K562 (cell line): ENCODE measurements around the gene MB21D2.

Experiments used
- CREM ChIP-seq: IDR thresholded peaks from 2 replicates; pipeline ENCODE4 v1.6.1; 2014; ENCODE audit warnings: antibody characterized with exemption, low read depth
- RAD51 ChIP-seq: fragments of 450-650 bp; IDR thresholded peaks from 2 replicates; pipeline ENCODE4 v1.7.1; 2016; ENCODE audit warnings: low read depth, mild to moderate bottlenecking, borderline replicate concordance
- ZNF143 ChIP-seq: sonication (generic); formaldehyde crosslinking; IDR thresholded peaks from 2 replicates; pipeline ENCODE4 v1.9.0; 2022; ENCODE audit warnings: mild to moderate bottlenecking, missing genetic modification reagents
- TF ChIP-seq, protein P1 (sequence below): sonication (generic); formaldehyde crosslinking; IDR thresholded peaks from 2 replicates; pipeline ENCODE4 v1.5.0; 2020; ENCODE audit warnings: missing genetic modification reagents
- TF ChIP-seq, protein P2 (sequence below): fragments of 250-450 bp; sonication (Bioruptor Pico); IDR thresholded peaks from 2 replicates; pipeline ENCODE4 v1.6.1; 2021; ENCODE audit warnings: mild to moderate bottlenecking
- TF ChIP-seq, protein P3 (sequence below): fragments of 250-450 bp; sonication (Bioruptor Pico); IDR thresholded peaks from 2 replicates; pipeline ENCODE4 v1.5.0; 2020; ENCODE audit warnings: mild to moderate bottlenecking, borderline replicate concordance

DNA sequence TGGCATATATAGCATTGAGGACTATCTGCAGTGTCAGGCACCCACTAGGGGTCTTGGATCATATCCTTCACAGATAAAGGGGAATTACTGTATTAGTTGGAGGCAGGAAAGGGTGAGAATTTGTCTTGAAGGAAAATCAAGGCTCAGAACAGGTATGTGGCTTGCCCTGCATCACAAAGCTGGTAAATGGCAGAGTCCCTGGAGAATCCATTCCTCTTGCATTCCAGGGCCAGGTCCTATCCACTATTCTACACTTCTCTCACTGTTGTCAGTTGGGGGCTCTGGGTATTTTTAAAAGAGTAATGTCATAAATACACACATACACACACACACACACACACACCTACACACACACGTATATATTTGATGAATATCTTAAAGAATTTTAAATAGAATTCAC, 170.5 kb downstream of the MB21D2 start:
- TF ChIP-seq RAD51, result no peak
- TF ChIP-seq, protein P1, sequence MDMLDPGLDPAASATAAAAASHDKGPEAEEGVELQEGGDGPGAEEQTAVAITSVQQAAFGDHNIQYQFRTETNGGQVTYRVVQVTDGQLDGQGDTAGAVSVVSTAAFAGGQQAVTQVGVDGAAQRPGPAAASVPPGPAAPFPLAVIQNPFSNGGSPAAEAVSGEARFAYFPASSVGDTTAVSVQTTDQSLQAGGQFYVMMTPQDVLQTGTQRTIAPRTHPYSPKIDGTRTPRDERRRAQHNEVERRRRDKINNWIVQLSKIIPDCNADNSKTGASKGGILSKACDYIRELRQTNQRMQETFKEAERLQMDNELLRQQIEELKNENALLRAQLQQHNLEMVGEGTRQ (CRISPR knock-in tag), result no peak
- TF ChIP-seq, protein P2, sequence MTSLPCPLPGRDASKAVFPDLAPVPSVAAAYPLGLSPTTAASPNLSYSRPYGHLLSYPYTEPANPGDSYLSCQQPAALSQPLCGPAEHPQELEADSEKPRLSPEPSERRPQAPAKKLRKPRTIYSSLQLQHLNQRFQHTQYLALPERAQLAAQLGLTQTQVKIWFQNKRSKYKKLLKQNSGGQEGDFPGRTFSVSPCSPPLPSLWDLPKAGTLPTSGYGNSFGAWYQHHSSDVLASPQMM (CRISPR knock-in tag), result no peak
- TF ChIP-seq, protein P3, sequence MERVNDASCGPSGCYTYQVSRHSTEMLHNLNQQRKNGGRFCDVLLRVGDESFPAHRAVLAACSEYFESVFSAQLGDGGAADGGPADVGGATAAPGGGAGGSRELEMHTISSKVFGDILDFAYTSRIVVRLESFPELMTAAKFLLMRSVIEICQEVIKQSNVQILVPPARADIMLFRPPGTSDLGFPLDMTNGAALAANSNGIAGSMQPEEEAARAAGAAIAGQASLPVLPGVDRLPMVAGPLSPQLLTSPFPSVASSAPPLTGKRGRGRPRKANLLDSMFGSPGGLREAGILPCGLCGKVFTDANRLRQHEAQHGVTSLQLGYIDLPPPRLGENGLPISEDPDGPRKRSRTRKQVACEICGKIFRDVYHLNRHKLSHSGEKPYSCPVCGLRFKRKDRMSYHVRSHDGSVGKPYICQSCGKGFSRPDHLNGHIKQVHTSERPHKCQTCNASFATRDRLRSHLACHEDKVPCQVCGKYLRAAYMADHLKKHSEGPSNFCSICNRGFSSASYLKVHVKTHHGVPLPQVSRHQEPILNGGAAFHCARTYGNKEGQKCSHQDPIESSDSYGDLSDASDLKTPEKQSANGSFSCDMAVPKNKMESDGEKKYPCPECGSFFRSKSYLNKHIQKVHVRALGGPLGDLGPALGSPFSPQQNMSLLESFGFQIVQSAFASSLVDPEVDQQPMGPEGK (CRISPR knock-in tag), result no peak
- no peak for TF ChIP-seq ZNF143 (CRISPR knock-in tag)
- TF ChIP-seq CREM, result no peak
